Vagina (tissue), 2 donors: ENCODE data around the gene ACTL8.

Experiments
- CTCF ChIP-seq, 3 experiments: fragments of 450-650 bp in 2 of 3; fragments of 200-600 bp in 1 of 3; sonication (generic) in 1 of 3; IDR thresholded peaks; one replicate each; pipeline ENCODE4 v1.5.1; 2017 to 2019; ENCODE audit warnings: antibody characterized with exemption in 3 of 3, mild to moderate bottlenecking in 2 of 3, moderate library complexity in 2 of 3
- POLR2A ChIP-seq, 2 donors: fragments of 450-650 bp; IDR thresholded peaks; one replicate each; pipeline ENCODE4 v1.6.1; 2017; ENCODE audit warnings: antibody characterized with exemption in 2 of 2, mild to moderate bottlenecking in 2 of 2, moderate library complexity in 2 of 2

- TF ChIP-seq POLR2A (IDR thresholded peaks at IDR 0.05) (no peak), CTCF (IDR thresholded peaks at IDR 0.05) (no peak)
These were observed 8.3 kb downstream of the ACTL8 start for GRCh38 chr1:17763417-17763816.
